HFF-Myc (cell line): Measurements from ENCODE around the gene WDR70.

Source experiments
- DNase-seq: peaks from one replicate; pipeline ENCODE4 v3.0.0-alpha.2; 2011; ENCODE audit warnings: low read depth; ENCODE audit errors: extremely low read depth
- H3K4me3 ChIP-seq: replicated peaks from 2 replicates; pipeline ENCODE4 v1.5.1; 2011; ENCODE audit warnings: low read depth, mild to moderate bottlenecking, control low read depth, low read length
- CTCF ChIP-seq: IDR thresholded peaks from 2 replicates; pipeline ENCODE4 v1.5.1; 2012; ENCODE audit warnings: mild to moderate bottlenecking, low read depth, low read length, control low read depth; ENCODE audit errors: missing control alignments

Gene WDR70

GRCh38 chr5:37742111-37742510 is 363.0 kb downstream of the WDR70 start:
- TF ChIP-seq CTCF: no peak
- no peak for DNase-seq

GRCh38 chr5:37751227-37751626 is 372.1 kb downstream of the WDR70 start:
- no peak overlapping the region for H3K4me3 ChIP-seq
- TF ChIP-seq CTCF: no peak
- DNase-seq: no peak

More at GRCh38 chr5:37742111-37742510, 363.0 kb downstream of the WDR70 start:
- no peak overlapping the region for H3K4me3 ChIP-seq

- DNase-seq: no peak
- no peak overlapping the region for H3K4me3 ChIP-seq
- no peak for TF ChIP-seq CTCF
Observed at GRCh38 chr5:37754976-37755375, 375.9 kb downstream of the WDR70 start.

GRCh38 chr5:37755581-37755980 is 376.5 kb downstream of the WDR70 start:
- H3K4me3 ChIP-seq: no peak overlapping the region
- TF ChIP-seq CTCF: no peak
- no peak for DNase-seq

GRCh38 chr5:37756248-37756647 is 377.1 kb downstream of the WDR70 start:
- H3K4me3 ChIP-seq: no peak overlapping the region
- DNase-seq: no peak
- no peak for TF ChIP-seq CTCF

- no peak overlapping the region for H3K4me3 ChIP-seq
- TF ChIP-seq CTCF: peak; percentile 9
- DNase-seq: no peak
Observed at GRCh38 chr5:37757980-37758582, 379.0 kb downstream of the WDR70 start.

GRCh38 chr5:37767251-37767650 is 388.1 kb downstream of the WDR70 start:
- no peak for DNase-seq
- TF ChIP-seq CTCF: no peak
- no peak overlapping the region for H3K4me3 ChIP-seq
